Spleen (tissue), 11 donors: ENCODE data around the gene AFDN. TPM values are rescaled to one million over a fixed set of nuclear protein-coding genes. Genes with fewer than 3 reads are reported as not detected.
A peak's percentile ranks its signal among the peaks of the same experiment; 100 is the strongest.
"Not testable (repeated sequence)": the region's sequence is repeated elsewhere in the genome, so short reads cannot be mapped to it uniquely, and the experiment has no call there.

ENCODE experiments used
- DNase-seq: peaks from one replicate; pipeline ENCODE4 v3.0.0-alpha.2; 2020
- H3K27ac ChIP-seq, 8 donors: fragments of 200-600 bp; sonication (generic) in 7 of 8; 1 replicate in 4 of 8; 2 replicates in 4 of 8; pipeline versions ENCODE4 v1.5.0 to v1.8.0; 2016 to 2021; ENCODE audit warnings: inconsistent platforms in 4 of 8, mild to moderate bottlenecking in 4 of 8, moderate library complexity in 1 of 8
- H3K27me3 ChIP-seq, 7 donors: fragments of 200-600 bp; sonication (generic) in 6 of 7; replicated peaks in 1 of 7; 1 replicate in 4 of 7; 2 replicates in 3 of 7; pipeline versions ENCODE4 v1.5.0 to v1.8.0; 2016 to 2021; ENCODE audit warnings: inconsistent platforms in 3 of 7, mild to moderate bottlenecking in 1 of 7
- H3K36me3 ChIP-seq, 6 donors: fragments of 200-600 bp; sonication (generic) in 5 of 6; 1 replicate in 4 of 6; 2 replicates in 2 of 6; pipeline versions ENCODE4 v1.5.0 to v1.8.0; 2016 to 2021; ENCODE audit warnings: inconsistent platforms in 2 of 6
- H3K4me1 ChIP-seq, 6 donors: fragments of 200-600 bp; sonication (generic) in 5 of 6; 1 replicate in 3 of 6; 2 replicates in 3 of 6; pipeline versions ENCODE4 v1.5.0 to v1.8.0; 2016 to 2021; ENCODE audit warnings: inconsistent platforms in 3 of 6
- H3K4me3 ChIP-seq, 8 donors: fragments of 200-600 bp; sonication (generic) in 7 of 8; 1 replicate in 4 of 8; 2 replicates in 4 of 8; pipeline versions ENCODE4 v1.5.0 to v1.8.0; 2016 to 2021; ENCODE audit warnings: inconsistent platforms in 4 of 8, mild to moderate bottlenecking in 4 of 8, moderate library complexity in 2 of 8
- H3K9me3 ChIP-seq, 8 donors: fragments of 200-600 bp; sonication (generic) in 7 of 8; 1 replicate in 4 of 8; 2 replicates in 4 of 8; pipeline versions ENCODE4 v1.5.0 to v1.8.0; 2016 to 2021; ENCODE audit warnings: inconsistent platforms in 4 of 8
- POLR2A ChIP-seq, 3 donors: fragments of 450-650 bp; IDR thresholded peaks; one replicate each; pipeline ENCODE4 v1.5.1; 2017; ENCODE audit warnings: antibody characterized with exemption in 3 of 3, mild to moderate bottlenecking in 1 of 3
- POLR2AphosphoS5 ChIP-seq, 3 donors: sonication (generic); formaldehyde crosslinking; IDR thresholded peaks; one replicate each; pipeline ENCODE4 v1.5.1; 2017; ENCODE audit warnings: antibody characterized with exemption in 3 of 3
- WGBS, 5 donors: extraction: QIAGEN DNeasy Blood & Tissue Kit in 3 of 5; methylation state at CpG; one replicate each; pipeline versions ENCODE4 v1.1.5 to v1.1.7; 2013 to 2018; 5-methylcytosine and 5-hydroxymethylcytosine counted together
- intact Hi-C: fragments of 100-400 bp; cut with DNase I; formaldehyde crosslinking; loops from one replicate; pipeline ENCODE4 v1.15.0; 2023; ENCODE audit warnings: low total_unique reads
- polyA plus RNA-seq, 3 donors: library from polyadenylated mRNA; stranded (reverse); fragments of 200-250 nt; gene quantifications; one replicate each; pipeline ENCODE4 v1.2.1, GENCODE V29; 2013
- total RNA-seq, 7 donors: library from RNA; depleted of rRNA in 3 of 7; stranded (reverse); fragments of >200 nt in 3 of 7; fragmentation: NEBNext Ultra II Directional in 4 of 7; extraction: Animal tissue kit (Norgen Biotek cat#: 25700) in 4 of 7; gene quantifications; one replicate each; pipeline versions ENCODE4 v1.1.0 to v1.2.1, GENCODE V29; 2016 to 2021
- TF ChIP-seq, protein P1 (sequence below), 11 experiments: fragments of 200-600 bp in 7 of 11; fragments of 450-650 bp in 4 of 11; sonication (generic) in 4 of 11; IDR thresholded peaks in 8 of 11; conservative IDR thresholded peaks in 3 of 11; 1 replicate in 7 of 11; 2 replicates in 4 of 11; pipeline versions ENCODE4 v1.4.0 to v1.8.0; 2016 to 2021; ENCODE audit warnings: antibody characterized with exemption in 11 of 11, inconsistent platforms in 4 of 11, mild to moderate bottlenecking in 1 of 11
- donor health status: healthy with polysubstance abuse.
- donor health status: DM: no; HTN: no; CAD: no; lungs with moderate emphysema.
- donor health status: DM: no; HTN: no; CAD: no.
- donor health status: Bipolar disorder and iron deficiency.
- donor health status: healthy.
- donor health status: DM: no; HTN: no; CAD: no.
- donor health status: DM: yes; HTN: yes; CAD: no.

AFDN gene
- total and polyA plus RNA-seq, 10 donors: 7.4 to 148 (median 102) TPM

- DNase-seq: no peak
These were observed 145.5 kb downstream of the AFDN start for GRCh38 chr6:167972193-167972592.

GRCh38 chr6:167973148-167973885, 146.6 kb downstream of the AFDN start:
- Histone ChIP-seq H3K36me3 (peaks cover 0 to 37% (median 7%) of the 10 kb centered on the region in 6 donors), H3K27me3 (no peaks in the 10 kb centered on the region), H3K4me1 (no peaks in the 10 kb centered on the region), H3K27ac (no peak overlapping the region), H3K9me3 (no peaks in the 10 kb centered on the region), H3K4me3 (no peak overlapping the region)
- no peak for DNase-seq
- TF ChIP-seq POLR2AphosphoS5 (IDR thresholded peaks at IDR 0.05) (no peak), POLR2A (IDR thresholded peaks at IDR 0.05) (no peak)
- TF ChIP-seq, protein P1, sequence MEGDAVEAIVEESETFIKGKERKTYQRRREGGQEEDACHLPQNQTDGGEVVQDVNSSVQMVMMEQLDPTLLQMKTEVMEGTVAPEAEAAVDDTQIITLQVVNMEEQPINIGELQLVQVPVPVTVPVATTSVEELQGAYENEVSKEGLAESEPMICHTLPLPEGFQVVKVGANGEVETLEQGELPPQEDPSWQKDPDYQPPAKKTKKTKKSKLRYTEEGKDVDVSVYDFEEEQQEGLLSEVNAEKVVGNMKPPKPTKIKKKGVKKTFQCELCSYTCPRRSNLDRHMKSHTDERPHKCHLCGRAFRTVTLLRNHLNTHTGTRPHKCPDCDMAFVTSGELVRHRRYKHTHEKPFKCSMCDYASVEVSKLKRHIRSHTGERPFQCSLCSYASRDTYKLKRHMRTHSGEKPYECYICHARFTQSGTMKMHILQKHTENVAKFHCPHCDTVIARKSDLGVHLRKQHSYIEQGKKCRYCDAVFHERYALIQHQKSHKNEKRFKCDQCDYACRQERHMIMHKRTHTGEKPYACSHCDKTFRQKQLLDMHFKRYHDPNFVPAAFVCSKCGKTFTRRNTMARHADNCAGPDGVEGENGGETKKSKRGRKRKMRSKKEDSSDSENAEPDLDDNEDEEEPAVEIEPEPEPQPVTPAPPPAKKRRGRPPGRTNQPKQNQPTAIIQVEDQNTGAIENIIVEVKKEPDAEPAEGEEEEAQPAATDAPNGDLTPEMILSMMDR (IDR thresholded peaks at IDR 0.05 in 8 of 11, conservative IDR thresholded peaks at IDR 0.05 in 3 of 11): no peak
- WGBS, 5 donors: 73 to 86% (median 81%) methylated on average over 8 to 9 of the region's 9 CpGs
- intact Hi-C loops: no loop called here

More at GRCh38 chr6:167972193-167972592, 145.5 kb downstream of the AFDN start:
- Histone ChIP-seq H3K27ac (no peak overlapping the region), H3K4me3 (no peak overlapping the region), H3K36me3 (peaks cover 0 to 48% (median 12%) of the 10 kb centered on the region in 6 donors), H3K9me3 (no peaks in the 10 kb centered on the region), H3K27me3 (no peaks in the 10 kb centered on the region), H3K4me1 (no peaks in the 10 kb centered on the region)
- intact Hi-C loops: no loop called here
- WGBS, 5 donors: 94 to 97% (median 96%) methylated on average over 10 of the region's 10 CpGs
- no peak for TF ChIP-seq POLR2AphosphoS5 (IDR thresholded peaks at IDR 0.05)
- TF ChIP-seq, protein P1 (IDR thresholded peaks at IDR 0.05 in 8 of 11, conservative IDR thresholded peaks at IDR 0.05 in 3 of 11): no peak
- TF ChIP-seq POLR2A (IDR thresholded peaks at IDR 0.05): no peak

DNA sequence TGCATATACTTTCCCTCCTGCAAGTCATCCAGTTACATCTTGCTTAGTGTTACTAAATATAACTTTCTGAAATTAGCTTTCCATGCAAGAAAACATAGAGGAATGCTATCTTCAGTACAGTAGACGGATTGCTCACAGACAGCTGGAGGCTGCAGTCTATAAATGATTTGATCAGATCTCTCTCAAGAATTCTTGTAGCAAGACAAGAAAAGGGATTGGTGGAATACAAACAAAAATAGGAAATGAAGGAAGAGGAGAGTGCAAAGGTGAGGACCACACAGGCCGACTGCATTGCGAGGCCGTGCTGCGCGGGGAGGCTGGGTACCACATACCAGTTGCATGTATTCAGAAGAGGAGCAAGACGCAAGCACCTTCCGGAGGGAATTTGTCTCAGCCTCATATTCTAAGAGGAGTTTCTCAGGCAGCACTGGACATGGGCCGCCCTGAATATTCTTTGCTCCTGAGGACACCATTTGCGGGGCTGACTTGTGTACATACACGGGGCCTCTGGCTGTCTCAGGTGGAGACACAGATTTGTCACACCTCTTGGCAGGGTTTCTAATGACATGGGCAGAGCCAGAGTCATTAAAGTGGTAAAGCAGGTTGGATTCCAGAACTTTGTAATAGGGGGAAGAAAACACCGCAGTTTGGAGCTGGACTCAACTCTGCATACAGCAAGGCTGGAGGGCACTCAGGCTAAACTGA, 148.1 kb downstream of the AFDN start:
- Histone ChIP-seq H3K4me1 (no peaks in the 10 kb centered on the region), H3K27ac (no peak overlapping the region), H3K27me3 (no peaks in the 10 kb centered on the region), H3K9me3 (no peaks in the 10 kb centered on the region), H3K36me3 (peaks cover 0 to 22% (median 3%) of the 10 kb centered on the region in 6 donors), H3K4me3 (no peak overlapping the region)
- intact Hi-C loops: no loop called here
- TF ChIP-seq POLR2A (IDR thresholded peaks at IDR 0.05) (no peak), POLR2AphosphoS5 (IDR thresholded peaks at IDR 0.05) (no peak)
- TF ChIP-seq, protein P1 (IDR thresholded peaks at IDR 0.05 in 8 of 11, conservative IDR thresholded peaks at IDR 0.05 in 3 of 11): no peak
- WGBS, 5 donors: 76 to 93% (median 84%) methylated on average over 11 to 12 of the region's 12 CpGs
- no peak for DNase-seq

DNA sequence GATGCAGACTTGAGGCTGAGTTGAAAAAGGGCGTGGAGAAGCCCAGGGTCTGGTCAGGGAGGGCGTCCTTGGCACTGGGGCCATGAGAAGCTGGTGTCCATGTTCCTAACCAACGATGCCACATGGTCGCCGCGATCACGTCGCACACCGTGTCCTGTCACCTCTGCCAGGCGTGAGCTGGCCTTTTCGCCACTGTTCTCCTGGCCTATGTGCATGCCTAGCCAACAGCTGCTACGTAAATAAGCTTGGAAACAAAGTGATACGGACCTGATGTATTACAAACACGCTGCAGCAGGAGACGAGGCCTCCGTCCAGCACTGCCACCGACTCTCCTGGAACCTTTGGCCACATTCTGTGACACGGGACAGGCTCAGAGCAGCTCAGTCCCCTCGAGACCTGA, 148.7 kb downstream of the AFDN start:
- Histone ChIP-seq H3K9me3 (no peaks in the 10 kb centered on the region), H3K4me3 (no peak overlapping the region), H3K4me1 (no peaks in the 10 kb centered on the region), H3K27me3 (no peaks in the 10 kb centered on the region), H3K27ac (no peak overlapping the region), H3K36me3 (peaks cover 0 to 16% (median 2%) of the 10 kb centered on the region in 6 donors)
- WGBS, 5 donors: 90 to 94% (median 91%) methylated on average over 18 to 19 of the region's 19 CpGs
- peak; percentile 73 for DNase-seq
- TF ChIP-seq POLR2AphosphoS5 (IDR thresholded peaks at IDR 0.05) (peak in 2 of 3 donors; percentile 30 to 49), POLR2A (IDR thresholded peaks at IDR 0.05) (no peak)
- intact Hi-C loops: no loop called here

- H3K4me1 ChIP-seq, H3K27me3 ChIP-seq, H3K4me3 ChIP-seq, intact Hi-C loops, H3K36me3 ChIP-seq, H3K9me3 ChIP-seq, H3K27ac ChIP-seq, DNase-seq: not testable (repeated sequence)
These were observed 149.5 kb downstream of the AFDN start for GRCh38 chr6:167976116-167976657.
